GM18520 (cell line): ENCODE results near the gene TFIP11.
"Not testable (repeated sequence)": the region's sequence is repeated elsewhere in the genome, so short reads cannot be mapped to it uniquely, and the experiment has no call there.

Experiments
- ATAC-seq: cut with Tn5 transposase; IDR thresholded peaks from one replicate; pipeline ENCODE4 v1.9.1; 2021; ENCODE audit not compliant: unreplicated experiment

The TFIP11 gene

DNA sequence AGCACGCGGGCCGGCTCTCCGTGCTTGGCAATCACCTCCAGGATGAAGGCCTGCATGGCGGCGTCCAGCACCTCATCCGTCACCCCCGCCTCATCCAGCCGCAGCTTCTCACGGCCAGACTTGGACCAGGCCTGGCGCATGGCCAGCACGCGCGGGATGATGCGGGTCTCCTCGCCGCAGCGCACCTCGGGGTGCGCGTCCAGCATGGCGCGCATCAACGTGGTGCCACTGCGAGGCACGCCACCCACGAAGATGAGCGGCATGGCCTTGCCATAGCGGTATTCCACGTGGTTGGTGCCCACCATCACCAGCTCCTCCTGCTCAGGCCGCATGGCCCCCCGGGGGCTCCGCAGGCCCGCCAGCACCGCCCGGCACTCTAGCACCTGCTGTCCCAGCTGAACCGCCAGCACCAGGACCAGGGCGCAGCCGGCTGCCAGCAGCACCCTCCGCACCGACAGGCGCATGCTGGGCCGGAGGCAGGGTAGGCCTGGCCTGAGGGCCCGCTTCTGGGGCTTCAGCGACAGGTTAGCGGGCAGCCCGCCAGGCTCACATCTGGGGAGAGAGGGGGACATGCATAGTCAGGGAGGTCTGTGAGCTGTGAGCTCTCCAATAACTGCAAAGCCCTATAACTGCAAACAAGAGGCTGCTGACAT, 29.0 kb upstream of the TFIP11 start:
- no peak for ATAC-seq

DNA sequence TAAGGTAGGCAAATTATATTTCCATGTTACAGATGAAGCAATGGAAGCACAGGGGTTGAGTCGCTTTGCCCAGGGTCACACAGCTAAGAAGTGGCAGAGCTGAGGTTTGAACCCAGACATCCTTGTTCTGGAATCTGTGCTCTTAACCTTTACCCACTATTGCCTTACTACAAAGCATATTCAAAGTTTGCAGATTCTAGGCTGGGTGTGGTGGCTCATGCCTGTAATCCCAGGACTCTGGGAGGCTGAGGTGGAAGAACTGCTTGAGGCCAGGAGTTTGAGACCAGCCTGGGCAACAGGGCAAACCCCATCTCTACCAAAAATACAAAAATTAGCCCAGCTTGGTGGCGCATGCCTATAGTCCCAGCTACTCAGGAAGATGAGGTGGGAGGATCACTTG, 27.8 kb upstream of the TFIP11 start:
- no peak for ATAC-seq

DNA sequence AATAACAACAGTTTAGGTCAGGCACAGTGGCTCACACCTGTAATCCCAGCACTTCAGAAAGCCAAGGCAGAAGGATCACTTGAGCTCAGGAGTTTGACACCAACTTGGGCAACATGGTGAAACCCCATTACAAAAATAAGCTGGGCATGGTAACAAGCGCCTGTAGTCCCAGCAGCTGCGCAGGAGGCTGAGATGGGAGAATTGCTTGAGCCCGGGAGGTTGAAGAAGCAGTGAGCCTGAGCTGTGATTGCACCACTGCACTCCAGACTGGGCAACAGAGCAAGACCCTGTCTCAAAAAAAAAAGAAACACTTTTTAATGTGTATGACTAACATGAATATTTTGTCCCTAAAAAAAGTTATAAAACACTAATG, 24.5 kb upstream of the TFIP11 start:
- ATAC-seq: no peak

DNA sequence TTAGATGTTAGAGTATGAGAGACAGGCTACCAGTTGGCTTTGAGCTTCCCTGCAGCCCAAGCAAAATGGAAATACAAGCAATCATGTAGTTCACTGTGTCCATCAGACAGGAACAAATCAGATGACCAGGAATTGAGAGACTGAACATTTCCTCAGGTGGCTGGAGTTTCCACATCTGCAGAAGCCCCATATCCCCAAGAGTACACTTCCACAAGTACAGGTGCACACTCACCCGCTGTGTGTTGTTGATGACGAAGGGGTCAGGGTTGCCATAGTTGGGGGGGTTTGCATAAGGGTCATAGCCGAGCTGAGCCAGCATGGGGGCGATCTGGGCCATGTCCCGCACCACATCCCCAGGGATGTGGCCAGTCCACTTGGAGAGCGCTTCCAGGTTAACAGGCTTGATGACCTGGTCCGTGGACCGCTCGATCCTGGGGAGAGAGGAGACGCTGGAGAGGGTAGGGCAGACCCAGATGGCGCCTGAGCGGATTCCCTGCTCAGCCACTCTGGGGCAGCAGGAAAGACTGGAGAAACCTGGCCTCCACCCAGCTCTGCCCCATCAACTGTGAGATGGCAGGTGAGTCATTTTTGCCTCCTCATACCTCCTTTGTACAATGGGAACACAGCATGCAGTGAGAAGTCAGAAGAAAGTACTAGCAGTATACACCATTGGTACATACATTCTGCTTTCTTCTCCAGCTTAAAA, 23.9 kb upstream of the TFIP11 start:
- ATAC-seq: no peak

DNA sequence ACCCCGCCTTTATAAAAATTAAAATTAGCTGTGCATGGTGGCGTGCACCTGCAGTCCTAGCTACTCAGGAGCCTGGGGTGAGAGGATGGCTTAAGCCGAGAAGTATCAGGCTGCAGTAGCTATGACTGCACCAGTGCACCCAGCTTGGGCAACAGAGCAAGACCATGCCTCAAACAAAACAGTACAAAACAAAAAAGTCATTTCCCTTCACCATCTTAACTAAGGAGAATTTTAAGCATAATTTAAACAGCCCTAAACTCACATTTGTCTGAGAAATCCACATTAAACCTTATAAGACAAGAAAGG, 23.3 kb upstream of the TFIP11 start:
- no peak for ATAC-seq

DNA sequence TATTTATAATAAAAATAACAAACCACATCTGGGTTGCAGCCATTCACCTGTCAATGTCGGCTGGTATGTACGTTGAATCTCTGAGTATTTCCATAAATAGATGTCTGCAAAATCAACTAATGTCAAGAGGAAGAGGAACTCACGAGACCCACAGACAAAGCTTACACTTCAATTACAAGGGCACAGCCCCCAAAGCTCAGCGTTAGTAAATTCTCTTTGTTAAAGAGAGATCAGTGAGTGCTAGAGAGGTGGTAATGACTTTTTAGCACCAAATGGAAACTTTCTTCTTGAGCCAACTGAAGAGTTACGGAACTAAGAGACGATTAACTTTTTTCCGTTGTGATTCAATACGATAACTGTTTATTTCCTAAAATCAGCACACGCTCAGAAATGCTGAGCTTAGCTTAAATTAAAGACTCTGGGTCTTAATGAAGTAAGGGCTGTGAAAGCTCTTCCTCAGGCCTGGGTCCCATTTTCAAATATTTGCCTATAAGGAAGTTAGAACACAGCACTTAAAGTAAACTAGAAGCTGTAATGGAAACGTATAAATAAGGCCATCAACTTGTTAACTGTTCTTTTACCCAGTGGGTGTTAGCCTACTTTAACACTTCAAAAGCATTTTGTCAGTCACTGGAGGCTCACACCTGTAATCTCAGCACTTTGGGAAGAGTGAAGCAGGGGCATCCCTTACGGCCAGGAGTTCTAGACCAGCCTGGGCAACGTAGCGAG, 22.8 kb upstream of the TFIP11 start:
- no peak for ATAC-seq

DNA sequence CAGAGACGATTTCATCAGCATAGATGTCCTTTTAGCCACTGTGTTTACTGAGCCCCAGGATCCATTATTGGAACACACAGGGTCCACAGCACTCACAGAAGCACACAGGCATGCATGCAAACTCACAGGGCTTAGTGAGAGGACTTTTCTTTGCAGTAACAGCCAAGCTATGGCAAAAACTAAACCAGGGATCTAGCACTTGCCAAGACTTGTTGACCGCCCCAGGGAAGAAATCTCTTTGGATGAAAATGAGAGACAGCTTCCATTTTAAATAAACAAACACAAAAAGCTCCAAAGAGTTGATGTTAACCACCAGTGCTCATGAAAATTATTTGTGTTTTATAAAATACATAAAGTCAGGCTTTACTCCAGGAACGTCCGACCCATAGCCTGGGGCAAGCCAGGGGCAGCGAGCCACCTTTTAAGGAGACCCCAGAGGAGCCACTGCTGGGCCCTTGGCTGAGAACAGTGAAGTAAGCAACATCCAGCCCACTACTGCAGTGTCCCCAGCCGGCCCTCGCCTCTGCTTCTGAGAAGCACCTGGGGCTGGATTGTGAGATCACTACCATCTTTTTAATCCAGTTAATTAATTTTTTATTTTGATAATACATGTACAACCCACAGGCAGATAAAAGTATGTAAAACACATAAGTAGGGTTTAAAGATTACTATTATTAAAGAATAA, 22.0 kb upstream of the TFIP11 start:
- no peak for ATAC-seq

DNA sequence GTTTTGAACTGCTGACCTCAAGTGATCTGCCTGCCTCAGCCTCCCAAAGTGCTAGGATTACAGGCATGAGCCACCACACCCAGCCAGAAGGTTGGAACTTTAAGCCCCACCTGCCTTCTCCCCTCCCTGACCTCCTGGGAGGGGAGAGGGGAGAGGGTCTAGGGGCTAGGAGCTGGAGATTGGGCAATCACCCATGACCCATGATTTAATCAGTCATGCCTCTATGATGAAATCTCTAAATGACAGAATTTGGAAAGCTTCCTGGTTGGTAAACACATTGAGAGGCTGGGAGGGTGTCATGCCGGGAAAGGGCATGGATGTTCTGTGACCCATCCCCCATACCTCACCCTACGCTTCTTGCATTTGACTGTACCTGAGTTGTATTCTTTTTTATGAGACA, 17.1 kb upstream of the TFIP11 start:
- ATAC-seq: no peak

DNA sequence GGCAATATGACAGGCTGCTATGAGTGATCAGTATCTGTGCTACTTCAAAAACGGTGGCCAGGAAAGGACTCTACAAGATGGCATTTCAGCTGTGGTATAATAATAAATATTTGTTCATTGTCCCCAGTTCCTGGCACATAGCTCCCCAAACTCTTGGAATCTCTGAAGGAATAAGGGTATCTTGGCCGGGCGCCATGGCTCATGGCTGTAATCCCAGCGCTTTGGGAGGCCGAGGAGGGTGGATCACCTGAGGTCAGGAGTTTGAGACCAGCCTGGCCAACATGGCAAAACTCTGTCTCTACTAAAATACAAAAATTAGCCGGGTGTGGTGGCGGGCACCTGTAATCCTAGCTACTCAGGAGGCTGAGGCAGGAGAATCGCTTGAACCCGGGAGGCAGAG, 16.2 kb upstream of the TFIP11 start:
- not testable (repeated sequence) for ATAC-seq

DNA sequence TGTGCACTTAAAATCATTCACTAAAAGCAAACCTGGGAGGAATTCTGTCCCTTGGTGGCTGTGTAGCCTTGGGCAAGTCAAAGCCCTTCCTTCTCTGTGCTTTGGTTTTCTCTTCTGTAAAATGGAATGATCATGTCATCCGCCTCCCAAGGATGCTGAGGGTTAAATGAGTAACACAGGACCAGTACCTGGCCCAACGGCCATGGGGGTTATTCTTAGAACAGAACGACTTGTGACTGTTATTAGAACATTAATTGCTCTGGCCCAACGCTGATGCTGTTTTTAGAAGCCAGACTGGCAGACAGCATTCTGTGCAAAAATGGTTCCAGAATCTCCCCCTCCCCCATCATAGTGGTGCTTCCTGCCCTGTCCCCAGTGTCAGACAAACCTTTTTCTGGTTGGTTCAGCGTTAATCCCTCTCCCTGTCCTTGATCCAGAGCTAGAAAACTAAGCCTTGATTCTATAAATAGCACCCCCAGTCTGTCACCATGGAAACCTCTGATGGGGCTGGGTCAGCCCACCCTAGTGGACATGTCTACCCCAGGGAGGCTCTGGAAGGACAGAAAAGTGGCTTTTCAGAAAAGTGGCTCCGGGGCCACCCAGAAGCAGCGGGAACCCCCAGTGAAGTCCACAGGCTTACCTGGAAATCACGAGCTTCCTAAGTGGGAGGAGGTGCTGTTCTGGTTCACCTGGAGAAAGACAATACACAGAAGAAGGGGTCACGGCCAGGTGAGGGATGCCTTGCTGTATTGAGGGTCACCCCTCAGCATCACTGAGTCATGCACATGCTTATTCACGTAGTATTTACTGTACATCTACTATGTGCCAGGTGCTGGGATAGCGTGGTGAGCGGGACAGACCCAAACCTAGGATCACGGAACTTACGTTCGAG, 15.5 kb upstream of the TFIP11 start:
- no peak for ATAC-seq

DNA sequence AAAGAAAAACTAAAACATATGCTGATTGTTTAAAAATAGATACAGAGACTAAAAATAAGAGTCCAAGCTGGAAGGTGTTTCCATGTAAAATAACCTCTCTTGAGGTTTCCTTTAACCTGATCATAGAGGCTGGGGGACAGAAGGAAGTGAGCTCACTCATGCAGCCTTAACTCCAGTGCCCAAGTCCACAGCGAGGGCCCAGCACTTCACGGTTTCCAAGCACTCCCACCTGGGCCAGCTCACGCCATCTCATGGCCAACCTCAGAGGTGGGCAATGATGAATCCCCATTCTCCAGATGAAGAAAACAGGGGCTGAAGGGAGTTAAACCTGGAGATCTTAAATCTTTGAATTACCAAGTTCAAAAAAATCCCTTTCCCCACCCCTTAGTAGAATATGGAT, 14.9 kb upstream of the TFIP11 start:
- ATAC-seq: no peak

DNA sequence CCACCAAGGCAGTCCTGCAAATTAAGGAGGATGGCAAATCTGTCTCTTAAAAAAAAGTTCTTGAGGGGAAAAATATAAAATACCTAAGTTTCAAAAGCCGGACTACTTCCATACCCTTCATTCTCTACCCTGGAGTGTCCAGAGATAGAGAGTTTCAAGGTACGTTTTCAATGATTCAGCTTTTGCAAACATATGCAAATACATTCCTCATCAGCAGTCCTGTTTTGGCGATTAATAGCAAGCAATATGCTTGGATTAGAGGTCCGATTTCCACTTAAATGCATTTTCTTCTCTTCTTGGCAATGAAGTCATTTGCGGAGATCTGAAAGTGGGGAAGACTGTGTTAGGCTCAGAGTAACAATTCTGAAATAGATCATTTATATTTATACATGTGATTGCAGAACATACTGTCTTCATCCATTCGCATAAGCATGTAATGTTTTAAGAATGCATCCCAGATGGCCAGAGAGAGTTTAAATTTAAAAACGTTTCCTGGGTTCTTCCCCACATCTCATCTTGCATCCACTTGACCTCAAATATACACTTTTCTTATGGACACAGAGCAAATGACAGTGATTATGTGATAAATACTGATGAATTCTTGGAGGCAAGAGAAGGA, 13.8 kb upstream of the TFIP11 start:
- no peak for ATAC-seq

DNA sequence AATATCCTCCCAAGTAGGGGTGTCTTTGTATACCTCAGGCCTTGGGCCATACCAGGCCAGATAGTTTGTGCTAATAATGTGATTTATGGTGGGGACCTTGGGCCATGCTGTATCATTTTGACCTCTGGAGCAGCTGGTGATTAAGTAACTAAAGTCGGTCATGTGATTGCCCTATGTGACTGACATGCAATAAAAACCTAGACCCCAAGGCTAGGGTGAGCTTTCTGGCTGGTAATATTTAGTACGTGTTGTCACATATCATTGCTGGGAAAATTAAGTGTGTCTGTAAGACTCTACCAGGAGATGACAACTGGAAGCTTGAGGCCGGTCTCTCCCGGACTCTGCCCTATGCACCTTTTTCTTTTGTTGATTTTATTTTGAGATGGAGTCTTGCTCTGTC, 12.6 kb upstream of the TFIP11 start:
- ATAC-seq: no peak

DNA sequence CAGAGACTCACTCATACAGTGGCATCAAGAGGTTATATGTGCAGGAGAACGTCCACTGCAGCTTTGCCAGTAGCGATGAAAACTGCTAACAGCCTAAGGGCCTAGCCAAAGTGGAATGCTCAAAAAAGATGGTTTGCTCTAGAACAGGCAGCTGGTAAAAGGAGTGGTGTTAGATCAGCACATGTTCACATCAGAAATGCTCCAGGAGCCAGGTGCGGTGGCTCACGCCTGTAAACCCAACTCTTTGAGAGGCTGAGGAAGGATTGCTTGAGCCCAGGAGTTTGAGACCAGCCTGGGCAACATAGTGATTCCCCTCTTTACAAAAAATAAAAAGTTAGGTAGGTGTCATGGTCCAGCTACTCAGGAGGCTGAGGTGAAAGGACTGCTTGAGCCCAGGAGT, 10.3 kb upstream of the TFIP11 start:
- no peak for ATAC-seq

DNA sequence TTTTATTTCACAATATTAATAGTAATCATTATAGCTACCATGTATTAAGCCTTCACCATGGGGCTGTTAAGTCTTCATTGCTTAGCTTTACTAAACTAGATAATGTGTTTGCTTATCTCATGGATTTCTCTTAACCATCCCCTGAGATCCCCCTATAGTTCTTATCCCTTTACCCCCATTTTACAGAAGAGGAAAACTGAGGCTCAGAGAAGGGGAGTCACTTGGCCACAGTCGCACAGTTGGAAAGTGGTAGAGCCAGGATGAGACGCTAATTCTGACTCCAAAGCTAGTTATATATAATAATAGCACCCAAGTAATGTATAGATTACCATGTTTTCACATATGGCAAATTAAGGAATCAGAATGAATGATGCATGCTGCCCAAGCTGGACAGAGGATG, 9.7 kb upstream of the TFIP11 start:
- no peak for ATAC-seq

DNA sequence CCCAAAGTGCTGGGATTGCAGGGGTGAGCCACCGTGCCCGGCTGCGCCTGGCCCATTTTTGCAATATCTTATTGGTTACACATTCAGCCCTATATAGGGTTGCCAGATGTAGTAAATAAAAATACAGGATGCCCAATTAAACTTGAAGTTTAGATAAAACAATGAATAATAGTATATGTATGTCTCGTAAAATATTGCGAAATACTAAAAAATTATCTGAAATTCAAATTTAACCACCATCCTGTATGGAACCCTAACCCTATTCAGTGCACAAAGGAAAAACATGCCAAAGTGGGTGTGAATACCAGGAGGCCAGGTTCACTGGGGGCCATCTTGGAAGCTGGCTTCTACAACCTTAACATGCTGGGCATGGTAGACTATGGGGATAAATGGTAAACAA, 5.2 kb upstream of the TFIP11 start:
- no peak for ATAC-seq

DNA sequence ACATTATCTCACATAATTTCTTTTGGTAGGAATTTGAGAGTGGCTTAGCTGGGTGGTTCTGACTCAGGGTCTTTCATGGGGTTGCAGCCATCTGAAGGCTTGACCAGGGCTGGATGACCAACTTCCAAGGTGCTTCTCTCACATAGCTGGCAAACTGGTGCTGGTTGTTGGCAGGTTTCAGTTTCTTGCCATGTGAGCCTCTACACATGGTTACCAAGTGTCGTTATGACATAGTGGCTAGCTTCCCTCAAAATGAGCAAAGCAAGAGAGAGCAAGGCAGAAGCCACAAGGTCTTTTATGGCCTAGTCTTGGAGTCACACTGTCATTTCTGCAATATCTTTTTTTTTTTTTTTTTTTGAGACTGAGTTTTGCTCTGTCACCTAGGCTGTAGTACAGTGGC, 4.2 kb upstream of the TFIP11 start:
- no peak for ATAC-seq

DNA sequence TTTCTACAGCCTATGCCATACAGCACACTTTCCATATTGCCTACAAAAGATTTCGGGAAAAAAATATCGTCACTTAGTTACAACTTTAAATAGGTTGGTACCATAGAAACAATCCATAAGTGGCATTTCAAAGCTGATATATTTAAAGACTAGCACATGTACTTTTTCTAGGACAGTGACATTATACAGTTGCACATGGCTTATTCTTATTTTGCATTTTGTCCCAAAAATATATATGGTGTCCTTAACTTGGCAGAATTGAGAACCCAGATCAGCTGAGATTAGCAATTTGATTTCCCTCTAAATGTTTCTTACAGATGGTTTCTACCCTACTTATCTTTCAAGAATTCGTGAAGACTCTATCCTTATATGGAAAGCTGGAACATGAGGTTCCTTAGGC, 3.7 kb upstream of the TFIP11 start:
- no peak for ATAC-seq

DNA sequence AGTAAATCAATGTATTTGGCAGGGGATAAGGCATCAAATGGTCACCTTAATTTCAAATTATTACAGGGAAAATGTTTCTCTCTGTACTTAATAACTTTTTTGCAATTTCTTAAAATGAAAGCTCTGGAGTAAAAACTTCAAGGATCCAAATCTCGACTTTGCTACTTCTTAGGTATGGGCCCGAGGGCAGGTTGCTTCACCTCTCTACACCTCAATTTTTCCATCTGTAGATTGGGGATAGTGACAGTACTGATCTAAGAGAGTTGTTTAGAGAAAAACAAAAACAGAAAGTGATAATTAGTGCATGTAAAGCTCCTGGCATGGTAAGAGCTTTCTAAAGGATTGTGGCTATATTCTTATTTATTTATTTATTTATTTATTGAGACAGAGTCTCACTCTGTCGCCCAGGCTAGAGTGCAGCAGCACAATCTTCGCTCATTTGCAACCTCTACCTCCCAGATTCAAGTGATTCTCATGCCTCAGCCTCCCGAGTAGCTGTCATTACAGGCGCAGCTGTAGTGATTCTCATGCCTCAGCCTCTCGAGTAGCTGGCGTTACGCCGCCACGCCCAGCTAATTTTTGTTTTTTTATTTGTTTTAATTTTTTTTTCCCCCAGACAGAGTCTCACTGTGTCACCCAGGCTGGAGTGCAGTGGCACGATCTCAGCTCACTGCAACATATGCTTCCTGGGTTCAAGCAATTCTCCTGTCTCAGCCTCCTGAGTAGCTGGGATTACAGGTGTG, 2.3 kb upstream of the TFIP11 start:
- no peak for ATAC-seq

DNA sequence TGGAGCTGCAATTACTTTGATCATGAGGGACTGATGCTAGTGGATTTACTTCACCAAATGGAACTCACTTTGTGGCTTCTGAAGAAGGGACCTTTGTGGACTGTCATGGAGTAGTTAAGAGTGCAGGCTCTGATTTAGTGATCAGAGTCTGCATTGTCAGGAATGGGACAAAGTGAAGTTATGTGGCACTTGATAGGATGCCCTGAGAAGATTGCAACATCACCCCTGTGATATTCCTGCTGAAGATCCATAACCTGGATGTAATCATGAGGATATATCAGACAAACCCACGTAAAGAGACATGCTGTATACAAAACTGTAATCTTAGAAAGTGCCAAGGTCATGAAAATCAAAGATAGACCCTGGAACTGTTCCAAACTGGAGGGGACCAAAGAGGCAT, 1.6 kb upstream of the TFIP11 start:
- ATAC-seq: no peak
